ENCODE measurements around the gene FARP2.

Gene FARP2

GRCh38 chr2:241535871-241536655 is 180.0 kb downstream of the FARP2 start:
- no peak for DNase-seq

GRCh38 chr2:241538838-241539615 is 182.9 kb downstream of the FARP2 start:
- DNase-seq = no peak

- no peak for DNase-seq
Measured at GRCh38 chr2:241539616-241540374, 183.7 kb downstream of the FARP2 start.

- DNase-seq = no peak
Measured at GRCh38 chr2:241540401-241540770, 184.3 kb downstream of the FARP2 start.

- DNase-seq = peak; percentile 58
Measured at GRCh38 chr2:241540771-241541561, 184.9 kb downstream of the FARP2 start.

- no peak for DNase-seq
Measured at GRCh38 chr2:241541564-241542277, 185.6 kb downstream of the FARP2 start.

- DNase-seq = no peak
Measured at GRCh38 chr2:241542278-241542605, 186.2 kb downstream of the FARP2 start.

All from CD4-positive, alpha-beta T cell treated with Interleukin-12 subunit alpha and Interleukin-12 subunit beta, for 1 hour (primary cell).